K562 (cell line): ENCODE results near the gene VDAC2. TPM values are rescaled to one million over a fixed set of nuclear protein-coding genes. Genes with fewer than 3 reads are reported as not detected.

Source experiments
- BCOR ChIP-seq: fragments of 450-650 bp; IDR thresholded peaks from 2 replicates; pipeline ENCODE4 v1.6.1; 2016
- KAT8 ChIP-seq: fragments of 450-650 bp; IDR thresholded peaks from 2 replicates; pipeline ENCODE4 v1.6.1; 2016; ENCODE audit warnings: low read depth, mild to moderate bottlenecking
- KDM4B ChIP-seq, 2 experiments: fragments of 450-650 bp in 1 of 2; sonication (generic) in 1 of 2; IDR thresholded peaks; 2 replicates each; pipeline ENCODE4 v1.6.1; 2016 to 2017; ENCODE audit warnings: borderline replicate concordance in 2 of 2, antibody characterized with exemption in 1 of 2, low read depth in 1 of 2, mild to moderate bottlenecking in 1 of 2
- KHSRP ChIP-seq: fragments of 450-650 bp; IDR thresholded peaks from 2 replicates; pipeline ENCODE4 v1.6.1; 2017
- KLF16 ChIP-seq: IDR thresholded peaks from 2 replicates; pipeline ENCODE4 v1.6.1; 2016; ENCODE audit warnings: antibody characterized with exemption
- MAZ ChIP-seq, 2 experiments: fragments of 450-650 bp in 1 of 2; sonication (generic) in 1 of 2; formaldehyde crosslinking; IDR thresholded peaks in 1 of 2; conservative IDR thresholded peaks in 1 of 2; 2 replicates each; pipeline versions ENCODE4 v1.4.0 to v1.5.0; 2020; ENCODE audit warnings: mild to moderate bottlenecking in 1 of 2, missing genetic modification reagents in 1 of 2
- NCOA1 ChIP-seq: fragments of 450-650 bp; IDR thresholded peaks from 2 replicates; pipeline ENCODE4 v1.6.1; 2016; ENCODE audit warnings: low read depth
- NRF1 ChIP-seq, 2 experiments: fragments of 450-650 bp; IDR thresholded peaks in 1 of 2; conservative IDR thresholded peaks in 1 of 2; 2 replicates each; pipeline ENCODE4 v1.6.1; 2014; ENCODE audit warnings: mild to moderate bottlenecking in 2 of 2
- PHF21A ChIP-seq: fragments of 450-650 bp; IDR thresholded peaks from 2 replicates; pipeline ENCODE4 v1.6.1; 2017; ENCODE audit warnings: low read depth, borderline replicate concordance
- PML ChIP-seq: IDR thresholded peaks from 2 replicates; pipeline ENCODE4 v1.6.1; 2012; ENCODE audit warnings: low read length, inconsistent platforms
- TFAM ChIP-seq: fragments of 250-450 bp; sonication (Bioruptor Pico); conservative IDR thresholded peaks from 2 replicates; pipeline ENCODE4 v1.5.0; 2021; ENCODE audit warnings: mild to moderate bottlenecking, moderate library complexity
- XRCC3 ChIP-seq: fragments of 450-650 bp; IDR thresholded peaks from 2 replicates; pipeline ENCODE4 v1.6.1; 2017; ENCODE audit warnings: mild to moderate bottlenecking, moderate library complexity
- XRCC5 ChIP-seq: fragments of 200-400 bp; formaldehyde crosslinking; IDR thresholded peaks from 2 replicates; pipeline ENCODE4 v1.6.1; 2017; ENCODE audit warnings: low read depth, mild to moderate bottlenecking, low read length
- ZKSCAN3 ChIP-seq: fragments of 250-450 bp; sonication (Bioruptor Pico); IDR thresholded peaks from 2 replicates; pipeline ENCODE4 v1.4.0; 2020
- ZNF316 ChIP-seq: fragments of 450-650 bp; IDR thresholded peaks from 2 replicates; pipeline ENCODE4 v1.6.1; 2016
- ZNF586 ChIP-seq: fragments of 450-650 bp; formaldehyde crosslinking; conservative IDR thresholded peaks from 2 replicates; pipeline ENCODE4 v1.4.0; 2020; ENCODE audit warnings: mild to moderate bottlenecking, moderate library complexity
- ZNF699 ChIP-seq: fragments of 250-450 bp; sonication (Bioruptor Pico); IDR thresholded peaks from 2 replicates; pipeline ENCODE4 v1.8.0; 2021; ENCODE audit warnings: mild to moderate bottlenecking, moderate library complexity; ENCODE audit not compliant: insufficient replicate concordance
- polyA plus RNA-seq, 8 experiments: library from polyadenylated mRNA; depleted of rRNA in 4 of 8; stranded (reverse) in 5 of 8; unstranded in 3 of 8; fragments of >200 nt; fragmentation: Nextera tagmentation in 2 of 8; fragmentation: Illumina TruSeq in 1 of 8; extraction: Ambion mirVana in 2 of 8; extraction: Trizol in 1 of 8; gene quantifications; 2 replicates each; pipeline versions ENCODE4 v1.2.1 to v1.2.3, GENCODE V29; 2011 to 2014; ENCODE audit warnings: inconsistent platforms in 1 of 8, missing spikeins in 1 of 8
- total RNA-seq, 7 experiments: library from RNA; depleted of rRNA in 6 of 7; stranded (reverse); fragments of >200 nt in 6 of 7; fragmentation: Illumina TruSeq in 2 of 7; extraction: Trizol in 2 of 7; gene quantifications; 2 replicates each; pipeline versions ENCODE4 v1.2.1 to v1.2.3, GENCODE V29; 2011 to 2021; ENCODE audit warnings: low replicate concordance in 1 of 7
- TF ChIP-seq, protein P1 (sequence below): fragments of 250-450 bp; sonication (Bioruptor Pico); IDR thresholded peaks from 2 replicates; pipeline ENCODE4 v1.5.0; 2022; ENCODE audit warnings: mild to moderate bottlenecking
- TF ChIP-seq, protein P2 (sequence below): fragments of 250-450 bp; sonication (Bioruptor Pico); IDR thresholded peaks from 2 replicates; pipeline ENCODE4 v1.4.0; 2020; ENCODE audit warnings: mild to moderate bottlenecking, moderate library complexity
- TF ChIP-seq, protein P3 (sequence below), 2 experiments: fragments of 450-650 bp in 1 of 2; sonication (generic) in 1 of 2; formaldehyde crosslinking in 1 of 2; IDR thresholded peaks in 1 of 2; conservative IDR thresholded peaks in 1 of 2; 2 replicates each; pipeline versions ENCODE4 v1.6.1 to v1.8.1; 2016 to 2023; ENCODE audit warnings: mild to moderate bottlenecking in 2 of 2, moderate library complexity in 2 of 2, inconsistent platforms in 1 of 2, missing genetic modification reagents in 1 of 2
- TF ChIP-seq, protein P4 (sequence below): sonication (generic); formaldehyde crosslinking; IDR thresholded peaks from 2 replicates; pipeline ENCODE4 v1.8.0; 2023; ENCODE audit warnings: mild to moderate bottlenecking, missing genetic modification reagents

Gene VDAC2
- total and polyA plus RNA-seq, 9 of the 15 experiments (the other 6 are each of a cell fraction or from before 2014, with no cell fraction given), result 139 to 450 (median 250) TPM

DNA sequence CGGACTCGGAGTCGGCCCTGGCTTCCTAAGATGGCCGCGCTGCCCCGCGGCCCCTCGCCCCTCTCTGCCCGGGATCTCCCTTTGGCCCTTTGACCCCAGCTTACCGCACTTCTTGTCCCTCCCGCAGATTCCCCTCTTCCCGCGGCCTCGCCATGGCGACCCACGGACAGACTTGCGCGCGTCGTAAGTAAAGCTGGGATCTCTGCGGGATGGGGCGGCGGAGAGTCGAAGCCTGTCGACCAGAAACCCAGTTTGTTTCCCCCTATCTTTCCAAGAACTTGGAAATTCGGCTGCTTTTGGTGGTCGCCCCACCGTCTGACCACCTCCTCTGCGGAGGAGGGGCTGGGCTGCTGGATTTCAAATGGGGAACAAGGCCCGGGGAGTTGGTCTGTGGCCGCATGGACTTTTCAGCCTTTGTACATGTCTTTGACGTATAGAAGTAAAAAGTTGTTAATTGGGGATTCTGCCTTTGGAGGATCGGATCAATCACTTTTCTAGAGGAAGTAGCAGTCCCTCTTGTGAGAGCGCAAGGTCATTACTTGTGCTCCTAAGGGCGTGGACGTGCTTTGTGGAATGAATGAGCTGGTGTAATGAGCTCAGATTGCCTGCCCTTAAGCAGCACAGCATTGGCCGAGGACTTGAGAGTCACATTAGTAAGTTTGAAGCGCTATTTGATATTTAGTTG is 553 bp downstream of the VDAC2 start (continued):
- TF ChIP-seq ZKSCAN3 (CRISPR knock-in tag) (no peak), KDM4B (IDR thresholded peaks at IDR 0.05; ENCODE audit: borderline replicate concordance in 2 of 2, low read depth in 1 of 2) (no peak), NRF1 (conservative IDR thresholded peaks at IDR 0.05 in 1 of 2, IDR thresholded peaks at IDR 0.05 in 1 of 2) (no peak), XRCC3 (no peak), MAZ (CRISPR knock-in tag; conservative IDR thresholded peaks at IDR 0.05 in 1 of 2, IDR thresholded peaks at IDR 0.05 in 1 of 2) (no peak), KAT8 (no peak), NCOA1 (no peak), PML (no peak), XRCC5 (no peak), ZNF699 (no peak), KHSRP (no peak), TFAM (no peak), BCOR (no peak), PHF21A (no peak), ZNF586 (CRISPR knock-in tag) (no peak), KLF16 (no peak), ZNF316 (no peak)
- TF ChIP-seq, protein P1, sequence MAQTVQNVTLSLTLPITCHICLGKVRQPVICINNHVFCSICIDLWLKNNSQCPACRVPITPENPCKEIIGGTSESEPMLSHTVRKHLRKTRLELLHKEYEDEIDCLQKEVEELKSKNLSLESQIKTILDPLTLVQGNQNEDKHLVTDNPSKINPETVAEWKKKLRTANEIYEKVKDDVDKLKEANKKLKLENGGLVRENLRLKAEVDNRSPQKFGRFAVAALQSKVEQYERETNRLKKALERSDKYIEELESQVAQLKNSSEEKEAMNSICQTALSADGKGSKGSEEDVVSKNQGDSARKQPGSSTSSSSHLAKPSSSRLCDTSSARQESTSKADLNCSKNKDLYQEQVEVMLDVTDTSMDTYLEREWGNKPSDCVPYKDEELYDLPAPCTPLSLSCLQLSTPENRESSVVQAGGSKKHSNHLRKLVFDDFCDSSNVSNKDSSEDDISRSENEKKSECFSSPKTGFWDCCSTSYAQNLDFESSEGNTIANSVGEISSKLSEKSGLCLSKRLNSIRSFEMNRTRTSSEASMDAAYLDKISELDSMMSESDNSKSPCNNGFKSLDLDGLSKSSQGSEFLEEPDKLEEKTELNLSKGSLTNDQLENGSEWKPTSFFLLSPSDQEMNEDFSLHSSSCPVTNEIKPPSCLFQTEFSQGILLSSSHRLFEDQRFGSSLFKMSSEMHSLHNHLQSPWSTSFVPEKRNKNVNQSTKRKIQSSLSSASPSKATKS (CRISPR knock-in tag), result no peak
- TF ChIP-seq, protein P2, sequence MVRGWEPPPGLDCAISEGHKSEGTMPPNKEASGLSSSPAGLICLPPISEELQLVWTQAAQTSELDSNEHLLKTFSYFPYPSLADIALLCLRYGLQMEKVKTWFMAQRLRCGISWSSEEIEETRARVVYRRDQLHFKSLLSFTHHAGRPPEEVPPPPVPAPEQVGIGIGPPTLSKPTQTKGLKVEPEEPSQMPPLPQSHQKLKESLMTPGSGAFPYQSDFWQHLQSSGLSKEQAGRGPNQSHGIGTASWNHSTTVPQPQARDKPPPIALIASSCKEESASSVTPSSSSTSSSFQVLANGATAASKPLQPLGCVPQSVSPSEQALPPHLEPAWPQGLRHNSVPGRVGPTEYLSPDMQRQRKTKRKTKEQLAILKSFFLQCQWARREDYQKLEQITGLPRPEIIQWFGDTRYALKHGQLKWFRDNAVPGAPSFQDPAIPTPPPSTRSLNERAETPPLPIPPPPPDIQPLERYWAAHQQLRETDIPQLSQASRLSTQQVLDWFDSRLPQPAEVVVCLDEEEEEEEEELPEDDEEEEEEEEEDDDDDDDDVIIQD (CRISPR knock-in tag), result no peak
- TF ChIP-seq, protein P3, sequence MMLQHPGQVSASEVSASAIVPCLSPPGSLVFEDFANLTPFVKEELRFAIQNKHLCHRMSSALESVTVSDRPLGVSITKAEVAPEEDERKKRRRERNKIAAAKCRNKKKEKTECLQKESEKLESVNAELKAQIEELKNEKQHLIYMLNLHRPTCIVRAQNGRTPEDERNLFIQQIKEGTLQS (IDR thresholded peaks at IDR 0.05), result no peak
- TF ChIP-seq, protein P3 (CRISPR knock-in tag; conservative IDR thresholded peaks at IDR 0.05), result no peak
- TF ChIP-seq, protein P4, sequence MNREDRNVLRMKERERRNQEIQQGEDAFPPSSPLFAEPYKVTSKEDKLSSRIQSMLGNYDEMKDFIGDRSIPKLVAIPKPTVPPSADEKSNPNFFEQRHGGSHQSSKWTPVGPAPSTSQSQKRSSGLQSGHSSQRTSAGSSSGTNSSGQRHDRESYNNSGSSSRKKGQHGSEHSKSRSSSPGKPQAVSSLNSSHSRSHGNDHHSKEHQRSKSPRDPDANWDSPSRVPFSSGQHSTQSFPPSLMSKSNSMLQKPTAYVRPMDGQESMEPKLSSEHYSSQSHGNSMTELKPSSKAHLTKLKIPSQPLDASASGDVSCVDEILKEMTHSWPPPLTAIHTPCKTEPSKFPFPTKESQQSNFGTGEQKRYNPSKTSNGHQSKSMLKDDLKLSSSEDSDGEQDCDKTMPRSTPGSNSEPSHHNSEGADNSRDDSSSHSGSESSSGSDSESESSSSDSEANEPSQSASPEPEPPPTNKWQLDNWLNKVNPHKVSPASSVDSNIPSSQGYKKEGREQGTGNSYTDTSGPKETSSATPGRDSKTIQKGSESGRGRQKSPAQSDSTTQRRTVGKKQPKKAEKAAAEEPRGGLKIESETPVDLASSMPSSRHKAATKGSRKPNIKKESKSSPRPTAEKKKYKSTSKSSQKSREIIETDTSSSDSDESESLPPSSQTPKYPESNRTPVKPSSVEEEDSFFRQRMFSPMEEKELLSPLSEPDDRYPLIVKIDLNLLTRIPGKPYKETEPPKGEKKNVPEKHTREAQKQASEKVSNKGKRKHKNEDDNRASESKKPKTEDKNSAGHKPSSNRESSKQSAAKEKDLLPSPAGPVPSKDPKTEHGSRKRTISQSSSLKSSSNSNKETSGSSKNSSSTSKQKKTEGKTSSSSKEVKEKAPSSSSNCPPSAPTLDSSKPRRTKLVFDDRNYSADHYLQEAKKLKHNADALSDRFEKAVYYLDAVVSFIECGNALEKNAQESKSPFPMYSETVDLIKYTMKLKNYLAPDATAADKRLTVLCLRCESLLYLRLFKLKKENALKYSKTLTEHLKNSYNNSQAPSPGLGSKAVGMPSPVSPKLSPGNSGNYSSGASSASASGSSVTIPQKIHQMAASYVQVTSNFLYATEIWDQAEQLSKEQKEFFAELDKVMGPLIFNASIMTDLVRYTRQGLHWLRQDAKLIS (CRISPR knock-in tag), result peak; percentile 32; the same call in 1 of the 2 replicates
